ENCODE measurements around the gene OR10V1.

The OR10V1 gene

GRCh38 chr11:59678813-59679165 lies 34.9 kb downstream of the OR10V1 start:
- TF ChIP-seq SIN3A (IDR thresholded peaks at IDR 0.05; ENCODE audit: borderline replicate concordance, insufficient read depth, low read length) = no peak
- TF ChIP-seq REST (IDR thresholded peaks at IDR 0.05; ENCODE audit: insufficient read depth in 1 of 2, low read depth in 2 of 2, low read length in 2 of 2) = no peak

GRCh38 chr11:59678118-59678812 lies 35.4 kb downstream of the OR10V1 start:
- TF ChIP-seq TAF1 (IDR thresholded peaks at IDR 0.05; ENCODE audit: borderline replicate concordance, insufficient read depth, low read length) = no peak
- no peak for TF ChIP-seq FOXP2 (optimal IDR thresholded peaks at IDR 0.05; ENCODE audit: borderline replicate concordance, extremely low read depth, extremely low read length, insufficient read depth)
- TF ChIP-seq SIN3A (IDR thresholded peaks at IDR 0.05; ENCODE audit: borderline replicate concordance, insufficient read depth, low read length) = no peak
- TF ChIP-seq POLR2AphosphoS5 (IDR thresholded peaks at IDR 0.05; ENCODE audit: low read depth, low read length) = no peak
- no peak for TF ChIP-seq REST (IDR thresholded peaks at IDR 0.05; ENCODE audit: insufficient read depth in 1 of 2, low read depth in 2 of 2, low read length in 2 of 2)

GRCh38 chr11:59676205-59676604 lies 37.4 kb downstream of the OR10V1 start:
- TF ChIP-seq REST (IDR thresholded peaks at IDR 0.05; ENCODE audit: insufficient read depth in 1 of 2, low read depth in 2 of 2, low read length in 2 of 2) = no peak
- TF ChIP-seq POLR2AphosphoS5 (IDR thresholded peaks at IDR 0.05; ENCODE audit: low read depth, low read length) = no peak

- TF ChIP-seq FOXP2 (optimal IDR thresholded peaks at IDR 0.05; ENCODE audit: borderline replicate concordance, extremely low read depth, extremely low read length, insufficient read depth) (no peak), SIN3A (IDR thresholded peaks at IDR 0.05; ENCODE audit: borderline replicate concordance, insufficient read depth, low read length) (no peak), TAF1 (IDR thresholded peaks at IDR 0.05; ENCODE audit: borderline replicate concordance, insufficient read depth, low read length) (no peak), REST (IDR thresholded peaks at IDR 0.05; ENCODE audit: insufficient read depth in 1 of 2, low read depth in 2 of 2, low read length in 2 of 2) (no peak), POLR2AphosphoS5 (IDR thresholded peaks at IDR 0.05; ENCODE audit: low read depth, low read length) (no peak)
Observed at GRCh38 chr11:59674291-59674690, 39.4 kb downstream of the OR10V1 start.

- TF ChIP-seq FOXP2 (optimal IDR thresholded peaks at IDR 0.05; ENCODE audit: borderline replicate concordance, extremely low read depth, extremely low read length, insufficient read depth) (no peak), REST (IDR thresholded peaks at IDR 0.05; ENCODE audit: insufficient read depth in 1 of 2, low read depth in 2 of 2, low read length in 2 of 2) (no peak), SIN3A (IDR thresholded peaks at IDR 0.05; ENCODE audit: borderline replicate concordance, insufficient read depth, low read length) (no peak), POLR2AphosphoS5 (IDR thresholded peaks at IDR 0.05; ENCODE audit: low read depth, low read length) (no peak), TAF1 (IDR thresholded peaks at IDR 0.05; ENCODE audit: borderline replicate concordance, insufficient read depth, low read length) (no peak)
Observed at GRCh38 chr11:59673291-59673690, 40.4 kb downstream of the OR10V1 start.

Data from PFSK-1 (cell line).